K562 (cell line): Measurements from ENCODE around the gene NDUFAF2. TPM values are rescaled to one million over a fixed set of nuclear protein-coding genes. Genes with fewer than 3 reads are reported as not detected.

Experiments used
- ATAC-seq: fragments of 200-7000 bp; cut with Tn5 transposase; 3 replicates; pipeline ENCODE4 v1.9.1; 2020; ENCODE audit warnings: moderate library complexity
- BruUV-seq: library from RNA; stranded (reverse); fragments of 400-500 nt; replicated peaks from 2 replicates; lab custom pipeline; 2021; lab: Mats Ljungman, UMichigan
- CTCF ChIA-PET: fragments of 300-600 bp; formaldehyde crosslinking; extraction: SDS; loops from one replicate; lab custom pipeline; 2021; ENCODE audit warnings: low intra/inter-chr PET ratio; lab: Yijun Ruan, JAX
- POLR2A ChIA-PET: fragments of 300-600, 350-650 bp; sonication (Branson Sonifier 250); formaldehyde crosslinking; extraction: SDS; loops from one replicate; lab custom pipeline; 2021; ENCODE audit warnings: antibody characterized with exemption, inconsistent platforms; lab: Yijun Ruan, JAX
- DNase-seq, 4 experiments: peaks; one replicate each; pipeline versions ENCODE4 v3.0.0 to v3.0.0-alpha.2; 2011 to 2018; ENCODE audit warnings: low spot score in 3 of 4, mixed read lengths in 3 of 4; ENCODE audit errors: extremely low read depth in 1 of 4
- FAIRE-seq: peaks from 2 replicates; lab custom pipeline; 2011; peaks lifted over from hg19 to GRCh38; lab: Jason Lieb, UNC
- H2AFZ ChIP-seq: 2 replicates; pipeline ENCODE4 v1.6.0; 2011; ENCODE audit warnings: low read depth, low read length, control low read depth, inconsistent platforms
- H3K27ac ChIP-seq: fragments of 200-600 bp; 3 replicates; pipeline ENCODE4 v1.8.0; 2011; ENCODE audit warnings: low read depth, mild to moderate bottlenecking, control low read depth, inconsistent platforms, low read length, moderate library complexity, mixed read lengths; ENCODE audit errors: extremely low read depth
- H3K27me3 ChIP-seq, 2 experiments: fragments of 300-600 bp in 1 of 2; 2 replicates in 1 of 2; 3 replicates in 1 of 2; pipeline versions ENCODE4 v1.6.0 to v1.8.0; 2011; ENCODE audit warnings: inconsistent platforms in 2 of 2, low read length in 2 of 2, mild to moderate bottlenecking in 1 of 2, mixed read lengths in 1 of 2, moderate library complexity in 1 of 2; ENCODE audit not compliant: control insufficient read depth in 2 of 2, insufficient read depth in 2 of 2
- H3K36me3 ChIP-seq: fragments of 300-600 bp; 3 replicates; pipeline ENCODE4 v1.8.0; 2011; ENCODE audit warnings: mild to moderate bottlenecking, low read length, inconsistent platforms; ENCODE audit not compliant: control insufficient read depth, insufficient read depth
- H3K4me1 ChIP-seq, 2 experiments: fragments of 200-600 bp in 1 of 2; replicated peaks in 1 of 2; 2 replicates in 1 of 2; 3 replicates in 1 of 2; pipeline versions ENCODE4 v1.5.1 to v1.8.0; 2011; ENCODE audit warnings: inconsistent platforms in 2 of 2, low read length in 2 of 2, mild to moderate bottlenecking in 1 of 2, mixed read lengths in 1 of 2, moderate library complexity in 1 of 2; ENCODE audit not compliant: control insufficient read depth in 2 of 2, insufficient read depth in 2 of 2
- H3K4me2 ChIP-seq: 2 replicates; pipeline ENCODE4 v1.6.1; 2011; ENCODE audit warnings: low read length, control low read depth, inconsistent platforms, mixed read lengths; ENCODE audit not compliant: insufficient read depth
- H3K4me3 ChIP-seq: fragments of 200-600 bp; sonication (generic), shearing (Covaris generic); 2 replicates; pipeline ENCODE4 v1.5.1; 2016; ENCODE audit warnings: control low read depth, inconsistent platforms
- H3K79me2 ChIP-seq: fragments of 200-600 bp; 3 replicates; pipeline ENCODE4 v1.8.0; 2011; ENCODE audit warnings: low read length, inconsistent platforms; ENCODE audit not compliant: control insufficient read depth, insufficient read depth
- H3K9ac ChIP-seq, 2 experiments: 2 replicates each; pipeline versions ENCODE4 v1.6.0 to v1.6.1; 2011; ENCODE audit warnings: low read depth in 2 of 2, low read length in 2 of 2, control low read depth in 1 of 2, inconsistent platforms in 1 of 2, mild to moderate bottlenecking in 1 of 2, mixed read lengths in 1 of 2; ENCODE audit not compliant: insufficient read depth in 1 of 2
- H3K9me1 ChIP-seq: one replicate; pipeline ENCODE4 v1.6.0; 2011; ENCODE audit warnings: inconsistent platforms, mild to moderate bottlenecking, low read length, moderate library complexity; ENCODE audit not compliant: control insufficient read depth, insufficient read depth
- H3K9me3 ChIP-seq: replicated peaks from 2 replicates; pipeline ENCODE4 v1.5.1; 2011; ENCODE audit warnings: low read depth, low read length, inconsistent platforms; ENCODE audit not compliant: control insufficient read depth, insufficient read depth
- H4K20me1 ChIP-seq: replicated peaks from 2 replicates; pipeline ENCODE4 v1.6.1; 2011; ENCODE audit warnings: low read length, inconsistent platforms, mixed read lengths; ENCODE audit not compliant: control insufficient read depth, insufficient read depth
- CTCF ChIP-seq, 3 experiments: IDR thresholded peaks in 2 of 3; conservative IDR thresholded peaks in 1 of 3; 2 replicates each; pipeline ENCODE4 v1.5.1; 2011 to 2012; ENCODE audit warnings: low read length in 3 of 3, mild to moderate bottlenecking in 3 of 3, control low read depth in 2 of 3, improper control_type of control experiment in 1 of 3, inconsistent platforms in 1 of 3, low read depth in 1 of 3, mixed read lengths in 1 of 3, moderate library complexity in 1 of 3; ENCODE audit not compliant: insufficient read depth in 2 of 3
- IRF1 ChIP-seq: sonication (generic); formaldehyde crosslinking; IDR thresholded peaks from 2 replicates; pipeline ENCODE4 v1.8.0; 2022; ENCODE audit warnings: missing genetic modification reagents, mild to moderate bottlenecking, borderline replicate concordance
- LCOR ChIP-seq: sonication (generic); formaldehyde crosslinking; IDR thresholded peaks from 2 replicates; pipeline ENCODE4 v1.8.0; 2022; ENCODE audit warnings: mild to moderate bottlenecking, missing genetic modification reagents
- MEF2D ChIP-seq: conservative IDR thresholded peaks from 2 replicates; pipeline ENCODE4 v1.6.1; 2016; ENCODE audit warnings: low read depth, missing genetic modification characterization, missing compliant biosample characterization
- MYC ChIP-seq, 2 experiments: fragments of 250-450 bp in 1 of 2; sonication (Bioruptor Pico) in 1 of 2; IDR thresholded peaks; 2 replicates each; pipeline versions ENCODE4 v1.5.1 to v1.6.1; 2012 to 2021; ENCODE audit warnings: low read depth in 2 of 2, borderline replicate concordance in 1 of 2, improper control_type of control experiment in 1 of 2, low read length in 1 of 2, mild to moderate bottlenecking in 1 of 2, moderate library complexity in 1 of 2
- NUFIP1 ChIP-seq: fragments of 450-650 bp; IDR thresholded peaks from 2 replicates; pipeline ENCODE4 v1.6.1; 2018; ENCODE audit not compliant: partially characterized antibody
- PURB ChIP-seq: sonication (generic); formaldehyde crosslinking; IDR thresholded peaks from 2 replicates; pipeline ENCODE4 v1.9.0; 2021; ENCODE audit warnings: low read depth, mild to moderate bottlenecking, missing genetic modification reagents
- RAD21 ChIP-seq, 2 experiments: fragments of 250-450 bp in 1 of 2; fragments of 450-650 bp in 1 of 2; sonication (Bioruptor Pico) in 1 of 2; formaldehyde crosslinking in 1 of 2; IDR thresholded peaks in 1 of 2; conservative IDR thresholded peaks in 1 of 2; 2 replicates each; pipeline versions ENCODE4 v1.4.0 to v1.8.0; 2020 to 2022; ENCODE audit warnings: mild to moderate bottlenecking in 2 of 2, moderate library complexity in 1 of 2
- RB1 ChIP-seq: fragments of 450-650 bp; IDR thresholded peaks from 2 replicates; pipeline ENCODE4 v1.6.1; 2017; ENCODE audit warnings: low read depth, mild to moderate bottlenecking
- SNIP1 ChIP-seq: fragments of 450-650 bp; IDR thresholded peaks from 2 replicates; pipeline ENCODE4 v1.7.1; 2017; ENCODE audit warnings: low read depth, mild to moderate bottlenecking
- SRSF3 ChIP-seq: fragments of 200-400 bp; formaldehyde crosslinking; IDR thresholded peaks from 2 replicates; pipeline ENCODE4 v1.6.1; 2016; ENCODE audit warnings: mild to moderate bottlenecking, low read length, moderate library complexity; ENCODE audit not compliant: insufficient read depth
- ZC3H4 ChIP-seq: sonication (generic); formaldehyde crosslinking; IDR thresholded peaks from 2 replicates; pipeline ENCODE4 v1.9.0; 2021; ENCODE audit warnings: missing genetic modification reagents, borderline replicate concordance
- ZNF217 ChIP-seq: sonication (generic); formaldehyde crosslinking; IDR thresholded peaks from 2 replicates; pipeline ENCODE4 v1.8.0; 2022; ENCODE audit warnings: mild to moderate bottlenecking, missing genetic modification reagents
- ZNF316 ChIP-seq: fragments of 450-650 bp; IDR thresholded peaks from 2 replicates; pipeline ENCODE4 v1.6.1; 2016
- WGBS: fragments of 100-300 bp; shearing (Covaris generic); methylation state at CpG from one replicate; pipeline ENCODE4 v1.1.6; 2016; ENCODE audit warnings: low coverage, mixed read lengths; ENCODE audit not compliant: insufficient coverage; ENCODE audit errors: missing lambda C conversion rate; 5-methylcytosine and 5-hydroxymethylcytosine counted together
- in situ Hi-C: fragments of 300-500 bp; cut with MboI; formaldehyde crosslinking; loops from 4 replicates; pipeline ENCODE4 v1.15.0; 2018; ENCODE audit warnings: inconsistent platforms, mixed read lengths
- intact Hi-C: fragments of 100-400 bp; cut with micrococcal nuclease; formaldehyde crosslinking; loops from 2 replicates; pipeline ENCODE4 v1.14.2; 2022
- polyA plus RNA-seq, 8 experiments: library from polyadenylated mRNA; depleted of rRNA in 4 of 8; stranded (reverse) in 5 of 8; unstranded in 3 of 8; fragments of >200 nt; fragmentation: Nextera tagmentation in 2 of 8; fragmentation: Illumina TruSeq in 1 of 8; extraction: Ambion mirVana in 2 of 8; extraction: Trizol in 1 of 8; gene quantifications; 2 replicates each; pipeline versions ENCODE4 v1.2.1 to v1.2.3, GENCODE V29; 2011 to 2014; ENCODE audit warnings: inconsistent platforms in 1 of 8, missing spikeins in 1 of 8
- total RNA-seq, 7 experiments: library from RNA; depleted of rRNA in 6 of 7; stranded (reverse); fragments of >200 nt in 6 of 7; fragmentation: Illumina TruSeq in 2 of 7; extraction: Trizol in 2 of 7; gene quantifications; 2 replicates each; pipeline versions ENCODE4 v1.2.1 to v1.2.3, GENCODE V29; 2011 to 2021; ENCODE audit warnings: low replicate concordance in 1 of 7

NDUFAF2 gene
- total and polyA plus RNA-seq, 9 of the 15 experiments (the other 6 are each of a cell fraction or from before 2014, with no cell fraction given), result 56.0 to 155 (median 95.9) TPM

GRCh38 chr5:61163905-61164304 is 218.9 kb downstream of the NDUFAF2 start (continued):
- TF ChIP-seq ZNF217, result no peak
- TF ChIP-seq PURB (CRISPR knock-in tag), result no peak
- TF ChIP-seq ZC3H4, result no peak
- no peak for TF ChIP-seq MEF2D (tag)
- TF ChIP-seq RB1, result no peak
- TF ChIP-seq NUFIP1, result no peak
- TF ChIP-seq LCOR (CRISPR knock-in tag), result no peak
- no peak for TF ChIP-seq IRF1 (CRISPR knock-in tag)
- TF ChIP-seq SRSF3, result no peak
- TF ChIP-seq, all 486 proteins: peak for 0

GRCh38 chr5:61167382-61167781 is 222.4 kb downstream of the NDUFAF2 start:
- in situ Hi-C loops, result no loop called here

More at GRCh38 chr5:61167382-61167781, 222.4 kb downstream of the NDUFAF2 start:
- peak in 2 of 3 experiments; percentile 16 to 37; a peak in 1 of 6 replicates for TF ChIP-seq CTCF (IDR thresholded peaks at IDR 0.05 in 2 of 3, conservative IDR thresholded peaks at IDR 0.05 in 1 of 3; ENCODE audit: insufficient read depth in 2 of 3, low read depth in 1 of 3, low read length in 3 of 3)
- TF ChIP-seq MYC (IDR thresholded peaks at IDR 0.05; ENCODE audit: low read depth, low read length), result no peak
- no peak for TF ChIP-seq MYC (CRISPR knock-in tag; IDR thresholded peaks at IDR 0.05; ENCODE audit: borderline replicate concordance, low read depth)
- no peak for TF ChIP-seq SNIP1
- TF ChIP-seq ZNF316, result peak; percentile 54
- peak in 1 of 2 experiments; percentile 46; a peak in 2 of 4 replicates for TF ChIP-seq RAD21 (CRISPR knock-in tag; conservative IDR thresholded peaks at IDR 0.05 in 1 of 2, IDR thresholded peaks at IDR 0.05 in 1 of 2)
- DNase-seq, result no peak
- Histone ChIP-seq H2AFZ (no peak overlapping the region), H3K27ac (no peak overlapping the region), H3K9me3 (no peaks in the 10 kb centered on the region), H3K27me3 (no peaks in the 10 kb centered on the region), H3K79me2 (peaks cover 16% of the 10 kb centered on the region), H3K4me3 (no peak overlapping the region), H3K9ac (no peak overlapping the region), H3K36me3 (no peaks in the 10 kb centered on the region), H3K4me1 (peaks cover 0 to 8% of the 10 kb centered on the region in 2 experiments; a peak in 3 of 5 replicates), H3K9me1 (no peaks in the 10 kb centered on the region), H3K4me2 (no peak overlapping the region), H4K20me1 (0 out of 2 replicates have a peak, but pooled peaks cover 2% of the 10 kb centered on the region)
- ChIA-PET CTCF (no interaction called here), POLR2A (no interaction called here)
- WGBS, result 32% methylated on average over 4 of the region's 4 CpGs
- BruUV-seq, result no TSS peak
- ATAC-seq, result no peak
- intact Hi-C loops, result loop anchor here (10.0 kb wide), 2 partner anchors 113 to 323 kb away; partner anchors contain the start of gene ELOVL7
- FAIRE-seq, result no peak
